ENCODE measurements around the gene MLIP. TPM values are rescaled to one million over a fixed set of nuclear protein-coding genes. Genes with fewer than 3 reads are reported as not detected.
"Not testable (repeated sequence)": the region's sequence is repeated elsewhere in the genome, so short reads cannot be mapped to it uniquely, and the experiment has no call there.

MLIP gene
- total RNA-seq, 1 experiment from 2014 or later: not detected

- no peak for DNase-seq (ENCODE audit: low read depth)
Observed at GRCh38 chr6:54234539-54234938, 123.3 kb downstream of the MLIP start.

GRCh38 chr6:54236984-54237383, 125.7 kb downstream of the MLIP start:
- DNase-seq (ENCODE audit: low read depth): no peak

- no peak for DNase-seq (ENCODE audit: low read depth)
Observed at GRCh38 chr6:54238396-54238795, 127.2 kb downstream of the MLIP start.

- DNase-seq (ENCODE audit: low read depth): no peak
Observed at GRCh38 chr6:54243699-54244098, 132.5 kb downstream of the MLIP start.

- peak; percentile 3 for DNase-seq (ENCODE audit: low read depth)
Observed at GRCh38 chr6:54244430-54244829, 133.2 kb downstream of the MLIP start.

- no peak for DNase-seq (ENCODE audit: low read depth)
Observed at GRCh38 chr6:54245265-54245664, 134.0 kb downstream of the MLIP start.

GRCh38 chr6:54248319-54248718, 137.1 kb downstream of the MLIP start:
- DNase-seq (ENCODE audit: low read depth): no peak

- no peak for DNase-seq (ENCODE audit: low read depth)
Observed at GRCh38 chr6:54248994-54249393, 137.8 kb downstream of the MLIP start.

GRCh38 chr6:54249812-54250211, 138.6 kb downstream of the MLIP start:
- not testable (repeated sequence) for DNase-seq (ENCODE audit: low read depth)

- no peak for DNase-seq (ENCODE audit: low read depth)
Observed at GRCh38 chr6:54252496-54252895, 141.3 kb downstream of the MLIP start.

GRCh38 chr6:54252916-54253315, 141.7 kb downstream of the MLIP start:
- DNase-seq (ENCODE audit: low read depth): no peak

GRCh38 chr6:54254886-54255285, 143.6 kb downstream of the MLIP start:
- no peak for DNase-seq (ENCODE audit: low read depth)

GRCh38 chr6:54255886-54256285, 144.6 kb downstream of the MLIP start:
- no peak for DNase-seq (ENCODE audit: low read depth)

- no peak for DNase-seq (ENCODE audit: low read depth)
Observed at GRCh38 chr6:54260025-54260424, 148.8 kb downstream of the MLIP start.

GRCh38 chr6:54262499-54262898, 151.3 kb downstream of the MLIP start:
- DNase-seq (ENCODE audit: low read depth): no peak

- DNase-seq (ENCODE audit: low read depth): no peak
Observed at GRCh38 chr6:54262971-54263370, 151.7 kb downstream of the MLIP start.

- no peak for DNase-seq (ENCODE audit: low read depth)
Observed at GRCh38 chr6:54264581-54265272, 153.5 kb downstream of the MLIP start.

GRCh38 chr6:54266400-54266923, 155.2 kb downstream of the MLIP start:
- no peak for DNase-seq (ENCODE audit: low read depth)

- peak; percentile 38 for DNase-seq (ENCODE audit: low read depth)
Observed at GRCh38 chr6:54267798-54268197, 156.6 kb downstream of the MLIP start.

GRCh38 chr6:54273214-54273820, 162.1 kb downstream of the MLIP start:
- no peak for DNase-seq (ENCODE audit: low read depth)

GRCh38 chr6:54274383-54274782, 163.1 kb downstream of the MLIP start:
- no peak for DNase-seq (ENCODE audit: low read depth)

- DNase-seq (ENCODE audit: low read depth): peak; percentile 72
Observed at GRCh38 chr6:54282186-54282585, 170.9 kb downstream of the MLIP start.

GRCh38 chr6:54284161-54284860, 173.1 kb downstream of the MLIP start:
- DNase-seq (ENCODE audit: low read depth): peak; percentile 31

Measured in Daoy (cell line).